ENCODE data around the gene LRIT2.

LRIT2 gene

GRCh38 chr10:84230359-84230758 lies 5.0 kb upstream of the LRIT2 start (continued):
- TF ChIP-seq ZNF155 (tag by site-specific recombination; IDR thresholded peaks at IDR 0.05): no peak
- TF ChIP-seq ZNF391 (tag by site-specific recombination; IDR thresholded peaks at IDR 0.05; ENCODE audit: borderline replicate concordance, low read depth): no peak
- TF ChIP-seq ZNF133 (tag by site-specific recombination; IDR thresholded peaks at IDR 0.05): no peak
- TF ChIP-seq ZNF768 (tag by site-specific recombination; IDR thresholded peaks at IDR 0.05): no peak
- TF ChIP-seq ZNF157 (tag by site-specific recombination; IDR thresholded peaks at IDR 0.05): no peak
- no peak for TF ChIP-seq ZBTB8A (tag by site-specific recombination; IDR thresholded peaks at IDR 0.05)

- Histone ChIP-seq H3K9me3 (ENCODE audit: control insufficient read depth, insufficient read depth, low read depth, low read length) (no peaks in the 10 kb centered on the region), H3K27ac (ENCODE audit: extremely low read depth, low read depth, low read length) (no peak overlapping the region), H3K4me1 (ENCODE audit: control insufficient read depth, insufficient read depth, low read length) (no peaks in the 10 kb centered on the region), H3K4me3 (ENCODE audit: low read depth, low read length) (no peak overlapping the region), H3K36me3 (ENCODE audit: control insufficient read depth in 2 of 2, insufficient read depth in 1 of 2, low read length in 2 of 2) (no peaks in the 10 kb centered on the region)
- no peak for TF ChIP-seq ZBTB11 (tag by site-specific recombination; conservative IDR thresholded peaks at IDR 0.05; ENCODE audit: low read depth)
- TF ChIP-seq ZBTB26 (tag by site-specific recombination; optimal IDR thresholded peaks at IDR 0.05): no peak
- TF ChIP-seq, protein P1, sequence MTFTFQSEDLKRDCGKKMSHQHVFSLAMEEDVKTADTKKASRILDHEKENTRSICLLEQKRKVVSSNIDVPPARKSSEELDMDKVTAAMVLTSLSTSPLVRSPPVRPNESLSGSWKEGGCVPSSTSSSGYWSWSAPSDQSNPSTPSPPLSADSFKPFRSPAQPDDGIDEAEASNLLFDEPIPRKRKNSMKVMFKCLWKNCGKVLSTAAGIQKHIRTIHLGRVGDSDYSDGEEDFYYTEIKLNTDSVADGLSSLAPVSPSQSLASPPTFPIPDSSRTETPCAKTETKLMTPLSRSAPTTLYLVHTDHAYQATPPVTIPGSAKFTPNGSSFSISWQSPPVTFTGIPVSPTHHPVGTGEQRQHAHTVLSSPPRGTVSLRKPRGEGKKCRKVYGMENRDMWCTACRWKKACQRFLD (tag by site-specific recombination; IDR thresholded peaks at IDR 0.05): no peak
- TF ChIP-seq KLF17 (tag by site-specific recombination; IDR thresholded peaks at IDR 0.05): no peak
- TF ChIP-seq ZNF571 (tag by site-specific recombination; IDR thresholded peaks at IDR 0.05): no peak
- POLR2A ChIA-PET: no interaction called here
- CTCF ChIA-PET: interaction anchor here (1.1 kb wide), 1 partner anchor 13 kb away, joined by 3 read pairs; no protein-coding TSS in a partner anchor
These were observed 2.5 kb upstream of the LRIT2 start for GRCh38 chr10:84227810-84228209.

- Histone ChIP-seq H3K9me3 (ENCODE audit: control insufficient read depth, insufficient read depth, low read depth, low read length) (no peaks in the 10 kb centered on the region), H3K27ac (ENCODE audit: extremely low read depth, low read depth, low read length) (no peak overlapping the region), H3K4me1 (ENCODE audit: control insufficient read depth, insufficient read depth, low read length) (no peaks in the 10 kb centered on the region), H3K4me3 (ENCODE audit: low read depth, low read length) (no peak overlapping the region), H3K36me3 (ENCODE audit: control insufficient read depth in 2 of 2, insufficient read depth in 1 of 2, low read length in 2 of 2) (no peaks in the 10 kb centered on the region)
- ChIA-PET CTCF (interaction anchor here (1.0 kb wide), 1 partner anchor 114 kb away, joined by 3 read pairs; no protein-coding TSS in a partner anchor), POLR2A (no interaction called here)
- TF ChIP-seq ZNF433 (tag by site-specific recombination; IDR thresholded peaks at IDR 0.05; ENCODE audit: low read depth) (no peak), ZNF501 (tag by site-specific recombination; IDR thresholded peaks at IDR 0.05) (no peak), ZNF792 (tag by site-specific recombination; IDR thresholded peaks at IDR 0.05) (no peak), ZNF514 (tag by site-specific recombination; IDR thresholded peaks at IDR 0.05) (no peak)
These were observed 1.3 kb upstream of the LRIT2 start for GRCh38 chr10:84226616-84227015.
